K562 (cell line): ENCODE measurements around the gene FOXR1. TPM values are rescaled to one million over a fixed set of nuclear protein-coding genes. Genes with fewer than 3 reads are reported as not detected.

Experiments
- HIVEP1 ChIP-seq: fragments of 250-450 bp; sonication (Bioruptor Pico); IDR thresholded peaks from 2 replicates; pipeline ENCODE4 v1.4.0; 2020; ENCODE audit warnings: mild to moderate bottlenecking
- MBD1 ChIP-seq: fragments of 250-450 bp; sonication (Bioruptor Pico); IDR thresholded peaks from 2 replicates; pipeline ENCODE4 v1.8.0; 2022; ENCODE audit warnings: inconsistent platforms
- PML ChIP-seq: IDR thresholded peaks from 2 replicates; pipeline ENCODE4 v1.6.1; 2012; ENCODE audit warnings: low read length, inconsistent platforms
- RAD51 ChIP-seq: fragments of 450-650 bp; IDR thresholded peaks from 2 replicates; pipeline ENCODE4 v1.7.1; 2016; ENCODE audit warnings: low read depth, mild to moderate bottlenecking, borderline replicate concordance
- REST ChIP-seq, 2 experiments: fragments of 450-650 bp; formaldehyde crosslinking in 1 of 2; IDR thresholded peaks; 2 replicates each; pipeline versions ENCODE4 v1.4.0 to v1.6.1; 2014 to 2020; ENCODE audit warnings: mild to moderate bottlenecking in 2 of 2, borderline replicate concordance in 1 of 2, low read depth in 1 of 2
- TFAM ChIP-seq: fragments of 250-450 bp; sonication (Bioruptor Pico); conservative IDR thresholded peaks from 2 replicates; pipeline ENCODE4 v1.5.0; 2021; ENCODE audit warnings: mild to moderate bottlenecking, moderate library complexity
- polyA plus RNA-seq, 8 experiments: library from polyadenylated mRNA; depleted of rRNA in 4 of 8; stranded (reverse) in 5 of 8; unstranded in 3 of 8; fragments of >200 nt; fragmentation: Nextera tagmentation in 2 of 8; fragmentation: Illumina TruSeq in 1 of 8; extraction: Ambion mirVana in 2 of 8; extraction: Trizol in 1 of 8; gene quantifications; 2 replicates each; pipeline versions ENCODE4 v1.2.1 to v1.2.3, GENCODE V29; 2011 to 2014; ENCODE audit warnings: inconsistent platforms in 1 of 8, missing spikeins in 1 of 8
- total RNA-seq, 7 experiments: library from RNA; depleted of rRNA in 6 of 7; stranded (reverse); fragments of >200 nt in 6 of 7; fragmentation: Illumina TruSeq in 2 of 7; extraction: Trizol in 2 of 7; gene quantifications; 2 replicates each; pipeline versions ENCODE4 v1.2.1 to v1.2.3, GENCODE V29; 2011 to 2021; ENCODE audit warnings: low replicate concordance in 1 of 7
- TF ChIP-seq, protein P1 (sequence below): sonication (generic); formaldehyde crosslinking; IDR thresholded peaks from 2 replicates; pipeline ENCODE4 v1.8.0; 2023; ENCODE audit warnings: mild to moderate bottlenecking, missing genetic modification reagents
- TF ChIP-seq, protein P2 (sequence below): sonication (generic); formaldehyde crosslinking; IDR thresholded peaks from 2 replicates; pipeline ENCODE4 v1.9.0; 2022; ENCODE audit warnings: mild to moderate bottlenecking, missing genetic modification reagents
- TF ChIP-seq, protein P3 (sequence below): sonication (generic); formaldehyde crosslinking; IDR thresholded peaks from 2 replicates; pipeline ENCODE4 v1.4.0; 2020; ENCODE audit warnings: mild to moderate bottlenecking, missing genetic modification reagents

FOXR1 gene
- total and polyA plus RNA-seq, 9 of the 15 experiments (the other 6 are each of a cell fraction or from before 2014, with no cell fraction given) = not detected

DNA sequence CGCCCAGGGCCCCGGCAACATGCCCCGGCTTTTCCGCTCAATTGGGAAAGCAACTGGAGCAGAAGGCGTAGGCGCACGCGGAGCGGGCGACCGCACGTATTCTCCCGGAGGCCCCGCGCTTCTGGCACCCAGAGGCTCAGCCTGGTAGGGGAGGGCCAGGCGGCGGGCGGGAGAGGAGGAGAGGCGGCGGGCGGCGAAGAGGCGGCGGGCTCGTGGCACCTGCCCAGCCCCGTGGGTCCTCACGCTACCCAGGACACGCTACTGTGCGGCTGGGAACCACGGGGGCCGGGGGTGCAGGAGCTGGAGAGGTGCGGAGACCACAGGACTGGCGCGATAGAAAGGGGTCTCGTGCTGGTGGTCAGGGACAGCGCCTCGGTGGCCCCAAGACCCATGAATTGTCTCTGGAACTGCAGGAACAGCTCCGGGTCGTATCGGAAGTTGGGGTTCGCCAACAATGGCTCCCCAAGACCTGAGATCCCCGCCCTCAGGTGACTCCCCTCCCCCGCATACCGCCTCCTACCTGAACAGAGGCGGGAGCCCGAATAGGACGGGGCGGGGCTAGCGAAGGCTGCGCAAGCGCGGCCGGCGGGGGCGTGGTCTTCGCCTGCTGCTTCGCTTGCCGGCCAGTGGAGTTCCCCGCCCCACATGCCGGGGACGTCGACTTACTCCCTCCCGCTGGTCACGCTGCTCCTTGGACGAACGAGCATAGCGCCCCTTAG lies 58.9 kb downstream of the FOXR1 start, which contains the start of gene SLC37A4 (continued):
- TF ChIP-seq, protein P1, sequence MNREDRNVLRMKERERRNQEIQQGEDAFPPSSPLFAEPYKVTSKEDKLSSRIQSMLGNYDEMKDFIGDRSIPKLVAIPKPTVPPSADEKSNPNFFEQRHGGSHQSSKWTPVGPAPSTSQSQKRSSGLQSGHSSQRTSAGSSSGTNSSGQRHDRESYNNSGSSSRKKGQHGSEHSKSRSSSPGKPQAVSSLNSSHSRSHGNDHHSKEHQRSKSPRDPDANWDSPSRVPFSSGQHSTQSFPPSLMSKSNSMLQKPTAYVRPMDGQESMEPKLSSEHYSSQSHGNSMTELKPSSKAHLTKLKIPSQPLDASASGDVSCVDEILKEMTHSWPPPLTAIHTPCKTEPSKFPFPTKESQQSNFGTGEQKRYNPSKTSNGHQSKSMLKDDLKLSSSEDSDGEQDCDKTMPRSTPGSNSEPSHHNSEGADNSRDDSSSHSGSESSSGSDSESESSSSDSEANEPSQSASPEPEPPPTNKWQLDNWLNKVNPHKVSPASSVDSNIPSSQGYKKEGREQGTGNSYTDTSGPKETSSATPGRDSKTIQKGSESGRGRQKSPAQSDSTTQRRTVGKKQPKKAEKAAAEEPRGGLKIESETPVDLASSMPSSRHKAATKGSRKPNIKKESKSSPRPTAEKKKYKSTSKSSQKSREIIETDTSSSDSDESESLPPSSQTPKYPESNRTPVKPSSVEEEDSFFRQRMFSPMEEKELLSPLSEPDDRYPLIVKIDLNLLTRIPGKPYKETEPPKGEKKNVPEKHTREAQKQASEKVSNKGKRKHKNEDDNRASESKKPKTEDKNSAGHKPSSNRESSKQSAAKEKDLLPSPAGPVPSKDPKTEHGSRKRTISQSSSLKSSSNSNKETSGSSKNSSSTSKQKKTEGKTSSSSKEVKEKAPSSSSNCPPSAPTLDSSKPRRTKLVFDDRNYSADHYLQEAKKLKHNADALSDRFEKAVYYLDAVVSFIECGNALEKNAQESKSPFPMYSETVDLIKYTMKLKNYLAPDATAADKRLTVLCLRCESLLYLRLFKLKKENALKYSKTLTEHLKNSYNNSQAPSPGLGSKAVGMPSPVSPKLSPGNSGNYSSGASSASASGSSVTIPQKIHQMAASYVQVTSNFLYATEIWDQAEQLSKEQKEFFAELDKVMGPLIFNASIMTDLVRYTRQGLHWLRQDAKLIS (CRISPR knock-in tag) = peak; percentile 42; the same call in 1 of the 2 replicates
- 0 out of 2 replicates have a peak, but pooled peaks have one; percentile 39 for TF ChIP-seq RAD51
- TF ChIP-seq, protein P2, sequence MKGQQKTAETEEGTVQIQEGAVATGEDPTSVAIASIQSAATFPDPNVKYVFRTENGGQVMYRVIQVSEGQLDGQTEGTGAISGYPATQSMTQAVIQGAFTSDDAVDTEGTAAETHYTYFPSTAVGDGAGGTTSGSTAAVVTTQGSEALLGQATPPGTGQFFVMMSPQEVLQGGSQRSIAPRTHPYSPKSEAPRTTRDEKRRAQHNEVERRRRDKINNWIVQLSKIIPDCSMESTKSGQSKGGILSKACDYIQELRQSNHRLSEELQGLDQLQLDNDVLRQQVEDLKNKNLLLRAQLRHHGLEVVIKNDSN = peak; percentile 85
- TF ChIP-seq PML = peak; percentile 30; the same call in 1 of the 2 replicates
- TF ChIP-seq MBD1 (CRISPR knock-in tag) = no peak
- TF ChIP-seq, protein P3, sequence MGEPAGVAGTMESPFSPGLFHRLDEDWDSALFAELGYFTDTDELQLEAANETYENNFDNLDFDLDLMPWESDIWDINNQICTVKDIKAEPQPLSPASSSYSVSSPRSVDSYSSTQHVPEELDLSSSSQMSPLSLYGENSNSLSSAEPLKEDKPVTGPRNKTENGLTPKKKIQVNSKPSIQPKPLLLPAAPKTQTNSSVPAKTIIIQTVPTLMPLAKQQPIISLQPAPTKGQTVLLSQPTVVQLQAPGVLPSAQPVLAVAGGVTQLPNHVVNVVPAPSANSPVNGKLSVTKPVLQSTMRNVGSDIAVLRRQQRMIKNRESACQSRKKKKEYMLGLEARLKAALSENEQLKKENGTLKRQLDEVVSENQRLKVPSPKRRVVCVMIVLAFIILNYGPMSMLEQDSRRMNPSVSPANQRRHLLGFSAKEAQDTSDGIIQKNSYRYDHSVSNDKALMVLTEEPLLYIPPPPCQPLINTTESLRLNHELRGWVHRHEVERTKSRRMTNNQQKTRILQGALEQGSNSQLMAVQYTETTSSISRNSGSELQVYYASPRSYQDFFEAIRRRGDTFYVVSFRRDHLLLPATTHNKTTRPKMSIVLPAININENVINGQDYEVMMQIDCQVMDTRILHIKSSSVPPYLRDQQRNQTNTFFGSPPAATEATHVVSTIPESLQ (CRISPR knock-in tag) = peak; percentile 92; the same call in 1 of the 2 replicates
- TF ChIP-seq TFAM (CRISPR knock-in tag) = no peak
- TF ChIP-seq HIVEP1 (CRISPR knock-in tag) = no peak
- peak; percentile 43; the same call in 1 of the 2 replicates for TF ChIP-seq REST (IDR thresholded peaks at IDR 0.05; ENCODE audit: borderline replicate concordance)
- no peak for TF ChIP-seq REST (CRISPR knock-in tag; IDR thresholded peaks at IDR 0.05; ENCODE audit: low read depth)
